ENCODE measurements around the gene COA1.

GRCh38 chr7:43701929-43702328 lies 27.4 kb downstream of the COA1 start:
- no peak for TF ChIP-seq POLR2AphosphoS5 (IDR thresholded peaks at IDR 0.05)
- TF ChIP-seq, protein P1, sequence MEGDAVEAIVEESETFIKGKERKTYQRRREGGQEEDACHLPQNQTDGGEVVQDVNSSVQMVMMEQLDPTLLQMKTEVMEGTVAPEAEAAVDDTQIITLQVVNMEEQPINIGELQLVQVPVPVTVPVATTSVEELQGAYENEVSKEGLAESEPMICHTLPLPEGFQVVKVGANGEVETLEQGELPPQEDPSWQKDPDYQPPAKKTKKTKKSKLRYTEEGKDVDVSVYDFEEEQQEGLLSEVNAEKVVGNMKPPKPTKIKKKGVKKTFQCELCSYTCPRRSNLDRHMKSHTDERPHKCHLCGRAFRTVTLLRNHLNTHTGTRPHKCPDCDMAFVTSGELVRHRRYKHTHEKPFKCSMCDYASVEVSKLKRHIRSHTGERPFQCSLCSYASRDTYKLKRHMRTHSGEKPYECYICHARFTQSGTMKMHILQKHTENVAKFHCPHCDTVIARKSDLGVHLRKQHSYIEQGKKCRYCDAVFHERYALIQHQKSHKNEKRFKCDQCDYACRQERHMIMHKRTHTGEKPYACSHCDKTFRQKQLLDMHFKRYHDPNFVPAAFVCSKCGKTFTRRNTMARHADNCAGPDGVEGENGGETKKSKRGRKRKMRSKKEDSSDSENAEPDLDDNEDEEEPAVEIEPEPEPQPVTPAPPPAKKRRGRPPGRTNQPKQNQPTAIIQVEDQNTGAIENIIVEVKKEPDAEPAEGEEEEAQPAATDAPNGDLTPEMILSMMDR (IDR thresholded peaks at IDR 0.05) = no peak
